Measurements from ENCODE around the gene PPP2R2C.

The PPP2R2C gene

GRCh38 chr4:6338175-6338950, 134.1 kb downstream of the PPP2R2C start:
- no peak for TF ChIP-seq CTCF (IDR thresholded peaks at IDR 0.05; ENCODE audit: borderline replicate concordance, control extremely low read depth, extremely low read depth, insufficient read depth, missing control alignments)
- DNase-seq (ENCODE audit: low spot score): no peak
- in situ Hi-C loops (cut with MboI; ENCODE audit: low sequenced_read_pairs, unreplicated experiment): no loop called here

GRCh38 chr4:6337331-6337935, 135.0 kb downstream of the PPP2R2C start:
- TF ChIP-seq CTCF (IDR thresholded peaks at IDR 0.05; ENCODE audit: borderline replicate concordance, control extremely low read depth, extremely low read depth, insufficient read depth, missing control alignments): no peak
- DNase-seq (ENCODE audit: low spot score): no peak
- in situ Hi-C loops (cut with MboI; ENCODE audit: low sequenced_read_pairs, unreplicated experiment): no loop called here

- DNase-seq (ENCODE audit: low spot score): no peak
- no peak for TF ChIP-seq CTCF (IDR thresholded peaks at IDR 0.05; ENCODE audit: borderline replicate concordance, control extremely low read depth, extremely low read depth, insufficient read depth, missing control alignments)
- in situ Hi-C loops (cut with MboI; ENCODE audit: low sequenced_read_pairs, unreplicated experiment): no loop called here
Observed at GRCh38 chr4:6336166-6336565, 136.2 kb downstream of the PPP2R2C start.

- in situ Hi-C loops (cut with MboI; ENCODE audit: low sequenced_read_pairs, unreplicated experiment): no loop called here
- TF ChIP-seq CTCF (IDR thresholded peaks at IDR 0.05; ENCODE audit: borderline replicate concordance, control extremely low read depth, extremely low read depth, insufficient read depth, missing control alignments): no peak
Observed at GRCh38 chr4:6335040-6335590, 137.3 kb downstream of the PPP2R2C start.

GRCh38 chr4:6334203-6334887, 138.1 kb downstream of the PPP2R2C start:
- in situ Hi-C loops (cut with MboI; ENCODE audit: low sequenced_read_pairs, unreplicated experiment): no loop called here
- no peak for TF ChIP-seq CTCF (IDR thresholded peaks at IDR 0.05; ENCODE audit: borderline replicate concordance, control extremely low read depth, extremely low read depth, insufficient read depth, missing control alignments)

More at GRCh38 chr4:6335040-6335590, 137.3 kb downstream of the PPP2R2C start:
- DNase-seq (ENCODE audit: low spot score): no peak

More at GRCh38 chr4:6334203-6334887, 138.1 kb downstream of the PPP2R2C start:
- no peak for DNase-seq (ENCODE audit: low spot score)
